HAP-1 (cell line): ENCODE results near the gene SPINDOC.

ENCODE experiments used
- DNase-seq, 2 experiments: peaks; one replicate each; pipeline ENCODE4 v3.0.0-alpha.2; 2016 to 2020; ENCODE audit warnings: low spot score in 2 of 2
- H3K27me3 ChIP-seq: fragments of 250-450 bp; sonication (Bioruptor Pico); 2 replicates; pipeline ENCODE4 v1.5.1; 2020; ENCODE audit warnings: low read depth, mild to moderate bottlenecking, moderate library complexity
- H3K36me3 ChIP-seq: fragments of 250-450 bp; sonication (Bioruptor Pico); replicated peaks from 2 replicates; pipeline ENCODE4 v1.5.1; 2020; ENCODE audit warnings: mild to moderate bottlenecking
- H3K4me1 ChIP-seq: fragments of 250-450 bp; sonication (Bioruptor Pico); 2 replicates; pipeline ENCODE4 v1.5.1; 2020; ENCODE audit warnings: mild to moderate bottlenecking
- H3K4me3 ChIP-seq: fragments of 250-450 bp; sonication (Bioruptor Pico); 2 replicates; pipeline ENCODE4 v1.5.1; 2020; ENCODE audit warnings: mild to moderate bottlenecking, moderate library complexity
- H3K9me3 ChIP-seq: fragments of 250-450 bp; sonication (Bioruptor Pico); 2 replicates; pipeline ENCODE4 v1.5.1; 2020; ENCODE audit warnings: mild to moderate bottlenecking, moderate library complexity
- in situ Hi-C: fragments of 300-500 bp; cut with MboI; formaldehyde crosslinking; loops from 3 replicates; pipeline ENCODE4 v1.14.3; 2020; ENCODE audit warnings: low sequenced_read_pairs, inconsistent platforms, mixed read lengths

Gene SPINDOC

GRCh38 chr11:63841554-63841953 lies 28.3 kb downstream of the SPINDOC start:
- no peaks in the 10 kb centered on the region for H3K27me3 ChIP-seq
- in situ Hi-C loops: no loop called here
- peaks cover 14% of the 10 kb centered on the region for H3K36me3 ChIP-seq
- DNase-seq: peak in 1 of 2 experiments; percentile 44
- H3K4me1 ChIP-seq: peaks cover 6% of the 10 kb centered on the region; the same call in 1 of the 2 replicates
- no peaks in the 10 kb centered on the region for H3K9me3 ChIP-seq
- H3K4me3 ChIP-seq: peak overlapping the region; percentile 83

- no peak overlapping the region for H3K4me3 ChIP-seq
- peaks cover 6% of the 10 kb centered on the region; the same call in 1 of the 2 replicates for H3K4me1 ChIP-seq
- H3K36me3 ChIP-seq: peaks cover 14% of the 10 kb centered on the region
- no peaks in the 10 kb centered on the region for H3K27me3 ChIP-seq
- in situ Hi-C loops: no loop called here
- H3K9me3 ChIP-seq: no peaks in the 10 kb centered on the region
- no peak for DNase-seq
Observed at GRCh38 chr11:63843041-63843440, 29.8 kb downstream of the SPINDOC start.

GRCh38 chr11:63844836-63845235 lies 31.6 kb downstream of the SPINDOC start:
- in situ Hi-C loops: no loop called here
- Histone ChIP-seq H3K36me3 (peaks cover 8% of the 10 kb centered on the region), H3K4me1 (peaks cover 3% of the 10 kb centered on the region; the same call in 1 of the 2 replicates), H3K4me3 (no peak overlapping the region), H3K9me3 (no peaks in the 10 kb centered on the region), H3K27me3 (no peaks in the 10 kb centered on the region)
- DNase-seq: no peak

GRCh38 chr11:63845303-63845702 lies 32.0 kb downstream of the SPINDOC start:
- H3K36me3 ChIP-seq: peaks cover 8% of the 10 kb centered on the region
- H3K4me1 ChIP-seq: peaks cover 3% of the 10 kb centered on the region; the same call in 1 of the 2 replicates
- no peaks in the 10 kb centered on the region for H3K9me3 ChIP-seq
- in situ Hi-C loops: no loop called here
- DNase-seq: no peak
- no peak overlapping the region for H3K4me3 ChIP-seq
- no peaks in the 10 kb centered on the region for H3K27me3 ChIP-seq

- Histone ChIP-seq H3K4me3 (no peak overlapping the region), H3K4me1 (peaks cover 3% of the 10 kb centered on the region; the same call in 1 of the 2 replicates), H3K27me3 (no peaks in the 10 kb centered on the region), H3K9me3 (no peaks in the 10 kb centered on the region), H3K36me3 (peaks cover 8% of the 10 kb centered on the region)
- in situ Hi-C loops: no loop called here
- DNase-seq: no peak
Observed at GRCh38 chr11:63845911-63846310, 32.7 kb downstream of the SPINDOC start.

- Histone ChIP-seq H3K9me3 (no peaks in the 10 kb centered on the region), H3K4me1 (no peaks in the 10 kb centered on the region), H3K4me3 (no peak overlapping the region), H3K36me3 (peaks cover 5% of the 10 kb centered on the region), H3K27me3 (no peaks in the 10 kb centered on the region)
- no peak for DNase-seq
- in situ Hi-C loops: no loop called here
Observed at GRCh38 chr11:63846897-63847296, 33.6 kb downstream of the SPINDOC start.

- no peak for DNase-seq
- Histone ChIP-seq H3K27me3 (no peaks in the 10 kb centered on the region), H3K9me3 (no peaks in the 10 kb centered on the region), H3K36me3 (peaks cover 5% of the 10 kb centered on the region), H3K4me3 (no peak overlapping the region), H3K4me1 (no peaks in the 10 kb centered on the region)
- in situ Hi-C loops: no loop called here
Observed at GRCh38 chr11:63847363-63847762, 34.1 kb downstream of the SPINDOC start.

- peaks cover 3% of the 10 kb centered on the region; the same call in 1 of the 2 replicates for H3K36me3 ChIP-seq
- DNase-seq: no peak
- no peak overlapping the region for H3K4me3 ChIP-seq
- no peaks in the 10 kb centered on the region for H3K4me1 ChIP-seq
- H3K9me3 ChIP-seq: no peaks in the 10 kb centered on the region
- H3K27me3 ChIP-seq: no peaks in the 10 kb centered on the region
- in situ Hi-C loops: no loop called here
Observed at GRCh38 chr11:63849691-63850090, 36.4 kb downstream of the SPINDOC start.

GRCh38 chr11:63850920-63851319 lies 37.7 kb downstream of the SPINDOC start:
- no peak overlapping the region for H3K4me3 ChIP-seq

GRCh38 chr11:63851364-63851763 lies 38.1 kb downstream of the SPINDOC start:
- DNase-seq: no peak
- Histone ChIP-seq H3K4me1 (no peaks in the 10 kb centered on the region), H3K9me3 (no peaks in the 10 kb centered on the region), H3K36me3 (peaks cover 3% of the 10 kb centered on the region; the same call in 1 of the 2 replicates), H3K27me3 (no peaks in the 10 kb centered on the region), H3K4me3 (no peak overlapping the region)
- in situ Hi-C loops: no loop called here

More at GRCh38 chr11:63850920-63851319, 37.7 kb downstream of the SPINDOC start:
- DNase-seq: no peak
- H3K36me3 ChIP-seq: peaks cover 3% of the 10 kb centered on the region; the same call in 1 of the 2 replicates
- in situ Hi-C loops: no loop called here
- H3K9me3 ChIP-seq: no peaks in the 10 kb centered on the region
- no peaks in the 10 kb centered on the region for H3K4me1 ChIP-seq
- H3K27me3 ChIP-seq: no peaks in the 10 kb centered on the region

- Histone ChIP-seq H3K36me3 (peaks cover 3% of the 10 kb centered on the region; the same call in 1 of the 2 replicates), H3K4me1 (no peaks in the 10 kb centered on the region), H3K4me3 (no peak overlapping the region), H3K27me3 (no peaks in the 10 kb centered on the region), H3K9me3 (no peaks in the 10 kb centered on the region)
- no peak for DNase-seq
- in situ Hi-C loops: no loop called here
Observed at GRCh38 chr11:63853476-63853875, 40.2 kb downstream of the SPINDOC start.

GRCh38 chr11:63854696-63855095 lies 41.4 kb downstream of the SPINDOC start:
- peaks cover 3% of the 10 kb centered on the region; the same call in 1 of the 2 replicates for H3K36me3 ChIP-seq
- H3K9me3 ChIP-seq: no peaks in the 10 kb centered on the region
- in situ Hi-C loops: no loop called here
- no peaks in the 10 kb centered on the region for H3K4me1 ChIP-seq
- H3K27me3 ChIP-seq: no peaks in the 10 kb centered on the region
- DNase-seq: no peak
- no peak overlapping the region for H3K4me3 ChIP-seq

GRCh38 chr11:63855975-63856374 lies 42.7 kb downstream of the SPINDOC start:
- Histone ChIP-seq H3K27me3 (no peaks in the 10 kb centered on the region), H3K36me3 (peaks cover 3% of the 10 kb centered on the region; the same call in 1 of the 2 replicates), H3K4me1 (no peaks in the 10 kb centered on the region), H3K4me3 (no peak overlapping the region), H3K9me3 (no peaks in the 10 kb centered on the region)
- no peak for DNase-seq
- in situ Hi-C loops: no loop called here

- in situ Hi-C loops: no loop called here
Observed at GRCh38 chr11:63858628-63859550, 45.6 kb downstream of the SPINDOC start.

More at GRCh38 chr11:63858628-63859550, 45.6 kb downstream of the SPINDOC start:
- H3K4me1 ChIP-seq: no peaks in the 10 kb centered on the region
- no peaks in the 10 kb centered on the region for H3K36me3 ChIP-seq
- H3K4me3 ChIP-seq: no peak overlapping the region
- no peak for DNase-seq
- H3K9me3 ChIP-seq: no peaks in the 10 kb centered on the region
- no peaks in the 10 kb centered on the region for H3K27me3 ChIP-seq
